Natural killer cell (primary cell): ENCODE results near the gene KCNJ18. TPM values are rescaled to one million over a fixed set of nuclear protein-coding genes. Genes with fewer than 3 reads are reported as not detected.
"Not testable (repeated sequence)": the region's sequence is repeated elsewhere in the genome, so short reads cannot be mapped to it uniquely, and the experiment has no call there.

Experiments used
- ATAC-seq, 3 donors: fragments of 150-1000 bp in 2 of 3; fragments of 200-7000 bp in 1 of 3; cut with Tn5 transposase; 1 replicate in 1 of 3; 2 replicates in 2 of 3; pipeline ENCODE4 v1.10.0; 2021; ENCODE audit warnings: mild to moderate bottlenecking in 2 of 3, moderate library complexity in 2 of 3
- DNase-seq, 2 donors: peaks; one replicate each; pipeline versions ENCODE4 v3.0.0 to v3.0.0-alpha.2; 2013 to 2021; ENCODE audit warnings: mixed read lengths in 1 of 2
- H3K27ac ChIP-seq: one replicate; pipeline ENCODE4 v1.5.1; 2013; ENCODE audit warnings: mild to moderate bottlenecking, low read length
- H3K27me3 ChIP-seq: one replicate; pipeline ENCODE4 v1.6.1; 2013; ENCODE audit warnings: low read length; ENCODE audit not compliant: control insufficient read depth, insufficient read depth
- H3K36me3 ChIP-seq: one replicate; pipeline ENCODE4 v1.6.1; 2013; ENCODE audit warnings: low read length; ENCODE audit not compliant: control insufficient read depth, insufficient read depth
- H3K4me1 ChIP-seq: one replicate; pipeline ENCODE4 v1.6.1; 2013; ENCODE audit warnings: low read length; ENCODE audit not compliant: control insufficient read depth, insufficient read depth
- H3K4me3 ChIP-seq: one replicate; pipeline ENCODE4 v1.5.1; 2013; ENCODE audit warnings: low read length
- H3K9me3 ChIP-seq: one replicate; pipeline ENCODE4 v1.6.1; 2013; ENCODE audit warnings: low read length; ENCODE audit not compliant: control insufficient read depth, insufficient read depth
- H3K27ac Mint-ChIP-seq, 2 donors: one replicate each; pipeline ENCODE4 v1.8.0; 2022; ENCODE audit warnings: mild to moderate bottlenecking in 2 of 2, mixed read lengths in 2 of 2, moderate library complexity in 1 of 2
- H3K27me3 Mint-ChIP-seq, 2 donors: one replicate each; pipeline ENCODE4 v1.8.0; 2022; ENCODE audit warnings: low read depth in 2 of 2, mixed read lengths in 2 of 2
- H3K36me3 Mint-ChIP-seq: one replicate; pipeline ENCODE4 v1.8.0; 2022; ENCODE audit warnings: mixed read lengths
- H3K4me1 Mint-ChIP-seq, 2 donors: one replicate each; pipeline ENCODE4 v1.8.0; 2022; ENCODE audit warnings: mixed read lengths in 2 of 2
- H3K4me3 Mint-ChIP-seq: one replicate; pipeline ENCODE4 v1.8.0; 2022; ENCODE audit warnings: mild to moderate bottlenecking, moderate library complexity, mixed read lengths
- H3K9me3 Mint-ChIP-seq, 2 donors: one replicate each; pipeline ENCODE4 v1.8.0; 2022; ENCODE audit warnings: mixed read lengths in 2 of 2
- WGBS: methylation state at CpG from one replicate; pipeline ENCODE4 v1.1.7; 2013; ENCODE audit warnings: missing lambda C conversion rate; ENCODE audit not compliant: insufficient coverage; 5-methylcytosine and 5-hydroxymethylcytosine counted together
- intact Hi-C: fragments of 100-400 bp; cut with micrococcal nuclease; formaldehyde crosslinking; loops from one replicate; pipeline ENCODE4 v1.14.2; 2022
- total RNA-seq, 4 donors: library from RNA; stranded (reverse); fragments of 120-200 nt in 1 of 4; gene quantifications; one replicate each; pipeline versions ENCODE4 v1.2.3 to v1.2.4, GENCODE V29; 2013 to 2022

Gene KCNJ18
- total RNA-seq, result not detected
- total RNA-seq (2013), result not detected

GRCh38 chr17:21691883-21692703 is at the start of gene KCNJ18:
Gene KCNJ18, plus strand, starts transcription at chr17:21692523. Its CDS starts 10,264 bp downstream, at chr17:21702787.
- H3K9me3 Mint-ChIP-seq, H3K27me3 Mint-ChIP-seq, H3K27ac Mint-ChIP-seq, H3K27ac ChIP-seq, intact Hi-C loops, H3K9me3 ChIP-seq, H3K4me1 Mint-ChIP-seq, H3K27me3 ChIP-seq, H3K4me3 ChIP-seq, H3K36me3 ChIP-seq, H3K4me3 Mint-ChIP-seq, DNase-seq, H3K4me1 ChIP-seq, H3K36me3 Mint-ChIP-seq: not testable (repeated sequence)
- peak in 1 of 3 donors; percentile 17 for ATAC-seq
- 84% methylated on average over 17 of the region's 18 CpGs for WGBS

- DNase-seq, H3K4me3 ChIP-seq, H3K4me1 Mint-ChIP-seq, ATAC-seq, H3K36me3 ChIP-seq, H3K36me3 Mint-ChIP-seq, H3K27ac ChIP-seq, H3K4me1 ChIP-seq, H3K27me3 ChIP-seq, H3K9me3 ChIP-seq, H3K27ac Mint-ChIP-seq, intact Hi-C loops, H3K9me3 Mint-ChIP-seq, H3K4me3 Mint-ChIP-seq: not testable (repeated sequence)
- 82% methylated on average over 6 of the region's 6 CpGs for WGBS
- H3K27me3 Mint-ChIP-seq, result peaks cover 4 to 11% of the 10 kb centered on the region in 2 donors
Observed at GRCh38 chr17:21648125-21648524, 44.2 kb upstream of the KCNJ18 start.

DNA sequence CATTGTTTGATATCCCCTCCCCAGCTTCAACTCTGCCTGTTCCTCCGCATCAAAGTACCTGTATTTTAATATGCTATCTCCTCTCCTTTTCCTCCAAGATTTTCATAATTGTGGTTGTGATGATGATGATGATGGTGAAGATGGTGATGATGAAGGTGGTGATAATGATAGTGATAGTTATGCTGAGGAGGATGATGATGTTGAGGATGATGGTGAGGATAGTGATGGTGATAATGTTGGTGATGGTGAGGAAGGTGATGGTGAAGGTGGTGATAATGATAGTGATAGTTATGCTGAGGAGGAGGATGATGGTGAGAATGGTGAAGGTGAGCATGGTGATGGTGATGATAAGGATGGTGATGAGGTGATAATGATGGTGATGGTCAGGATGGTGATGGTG is 42.3 kb upstream of the KCNJ18 start:
- H3K9me3 Mint-ChIP-seq, H3K27me3 Mint-ChIP-seq, H3K4me3 Mint-ChIP-seq, H3K4me3 ChIP-seq, H3K9me3 ChIP-seq, H3K27ac Mint-ChIP-seq, ATAC-seq, DNase-seq, H3K27me3 ChIP-seq, intact Hi-C loops, H3K36me3 Mint-ChIP-seq, H3K4me1 ChIP-seq, H3K36me3 ChIP-seq, H3K4me1 Mint-ChIP-seq, H3K27ac ChIP-seq: not testable (repeated sequence)
- WGBS, result no CpG with 5 or more reads among the region's 1 CpG

GRCh38 chr17:21652049-21652448 is 40.3 kb upstream of the KCNJ18 start:
- H3K9me3 ChIP-seq, DNase-seq, H3K27ac ChIP-seq, H3K4me3 ChIP-seq, H3K36me3 Mint-ChIP-seq, H3K27me3 Mint-ChIP-seq, H3K4me1 ChIP-seq, H3K27me3 ChIP-seq, H3K27ac Mint-ChIP-seq, H3K4me1 Mint-ChIP-seq, intact Hi-C loops, H3K36me3 ChIP-seq, ATAC-seq, H3K9me3 Mint-ChIP-seq, H3K4me3 Mint-ChIP-seq: not testable (repeated sequence)
- WGBS, result 18% methylated on average over 3 of the region's 4 CpGs

DNA sequence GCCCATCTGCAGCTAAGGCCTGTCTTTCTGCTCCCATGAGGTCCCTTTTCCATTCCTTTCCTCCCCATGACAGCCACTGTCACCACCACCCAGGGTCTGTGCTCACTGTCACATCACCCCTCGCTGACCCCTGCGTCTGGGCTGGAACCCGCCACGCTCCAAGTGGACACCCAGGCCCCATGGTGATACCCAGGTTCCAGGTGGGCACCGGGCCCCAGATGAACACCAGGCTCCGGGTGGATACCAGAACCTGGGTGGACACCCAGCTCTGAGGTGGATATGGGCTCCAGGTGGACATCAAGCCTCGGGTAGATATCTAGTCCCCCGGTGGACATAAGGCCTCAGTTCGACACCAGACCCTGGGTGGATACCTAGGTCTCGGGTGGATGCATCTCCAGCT is 39.1 kb upstream of the KCNJ18 start:
- H3K4me1 ChIP-seq, H3K27ac ChIP-seq, H3K9me3 ChIP-seq, H3K36me3 ChIP-seq, H3K36me3 Mint-ChIP-seq, H3K9me3 Mint-ChIP-seq, H3K27ac Mint-ChIP-seq, DNase-seq, intact Hi-C loops, H3K4me3 Mint-ChIP-seq, H3K4me3 ChIP-seq, H3K27me3 Mint-ChIP-seq, H3K4me1 Mint-ChIP-seq, H3K27me3 ChIP-seq, ATAC-seq: not testable (repeated sequence)
- 88% methylated on average over 7 of the region's 10 CpGs for WGBS

DNA sequence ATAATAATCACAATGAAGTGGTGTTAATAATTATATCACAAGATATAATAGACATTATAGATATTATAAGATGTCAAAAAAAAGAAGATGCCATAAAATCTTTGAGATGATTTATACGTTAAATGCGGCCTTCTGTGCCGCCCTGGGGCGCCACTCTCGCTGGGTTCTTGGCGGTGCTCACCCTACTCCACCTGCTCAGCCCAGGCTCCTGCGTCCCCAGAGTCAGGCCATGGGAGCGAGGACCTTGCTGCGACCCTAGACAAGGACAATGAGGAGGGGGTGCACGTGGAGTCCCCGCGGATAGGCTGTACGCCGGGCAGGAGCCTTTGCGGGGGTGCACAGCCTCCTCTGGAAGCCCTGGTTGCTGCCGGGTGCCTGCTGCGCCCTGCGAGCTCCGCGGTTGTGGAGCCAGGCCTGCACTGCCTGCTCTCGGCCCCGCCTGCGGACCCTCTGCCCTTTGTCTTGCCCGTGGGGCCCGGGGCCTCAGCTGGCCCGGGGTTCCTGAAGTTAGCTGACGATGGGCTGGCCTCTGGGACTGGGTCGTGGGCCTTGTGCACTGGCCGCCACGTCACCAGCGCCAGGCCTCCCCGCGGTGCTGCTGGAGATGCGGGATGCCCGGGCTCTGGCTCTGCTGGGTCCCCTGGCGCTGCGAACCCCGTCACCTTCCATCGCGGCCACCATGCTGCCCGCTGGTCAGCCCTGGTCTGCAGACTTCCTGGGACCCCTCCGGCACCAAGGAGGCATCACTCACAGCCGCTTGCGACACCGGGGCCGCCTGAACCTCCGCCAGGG is 35.6 kb upstream of the KCNJ18 start:
- DNase-seq, H3K9me3 Mint-ChIP-seq, H3K36me3 ChIP-seq, H3K9me3 ChIP-seq, H3K27me3 Mint-ChIP-seq, ATAC-seq, H3K4me3 Mint-ChIP-seq, H3K36me3 Mint-ChIP-seq, H3K4me1 ChIP-seq, intact Hi-C loops, H3K27ac Mint-ChIP-seq, H3K4me1 Mint-ChIP-seq, H3K27me3 ChIP-seq, H3K27ac ChIP-seq, H3K4me3 ChIP-seq: not testable (repeated sequence)
- WGBS, result 70% methylated on average over 44 of the region's 47 CpGs

- H3K27me3 ChIP-seq, H3K4me3 Mint-ChIP-seq, H3K27ac ChIP-seq, ATAC-seq, H3K4me1 Mint-ChIP-seq, H3K36me3 Mint-ChIP-seq, intact Hi-C loops, H3K9me3 ChIP-seq, H3K4me1 ChIP-seq, H3K27ac Mint-ChIP-seq, H3K4me3 ChIP-seq, H3K9me3 Mint-ChIP-seq, DNase-seq, H3K27me3 Mint-ChIP-seq, H3K36me3 ChIP-seq: not testable (repeated sequence)
- WGBS, result 60% methylated on average over 6 of the region's 7 CpGs
Observed at GRCh38 chr17:21659635-21660034, 32.7 kb upstream of the KCNJ18 start.
